PC-3 (cell line): Measurements from ENCODE around the gene PRKAR1B. TPM values are rescaled to one million over a fixed set of nuclear protein-coding genes. Genes with fewer than 3 reads are reported as not detected.

ENCODE experiments used
- ATAC-seq: fragments of 200-7000 bp; cut with Tn5 transposase; 2 replicates; pipeline ENCODE4 v1.9.1; 2020; ENCODE audit warnings: mild to moderate bottlenecking, moderate library complexity
- BruUV-seq: library from RNA; stranded (reverse); fragments of 400-500 nt; replicated peaks from 2 replicates; lab custom pipeline; 2021; lab: Mats Ljungman, UMichigan
- CTCF ChIA-PET: fragments of 300-600 bp; sonication (Branson Sonifier 250); formaldehyde crosslinking; loops from one replicate; lab custom pipeline; 2022; ENCODE audit warnings: antibody characterized with exemption; lab: Charles Lee
- POLR2A ChIA-PET: fragments of 300-600 bp; sonication (Branson Sonifier 250); formaldehyde crosslinking; loops from one replicate; lab custom pipeline; 2022; ENCODE audit warnings: antibody characterized with exemption; ENCODE audit not compliant: unreplicated experiment; lab: Charles Lee
- DNase-seq: peaks from one replicate; pipeline ENCODE4 v3.0.0-alpha.2; 2015
- H2AFZ ChIP-seq: fragments of 300-600 bp; sonication (generic); 2 replicates; pipeline ENCODE4 v1.6.0; 2016; ENCODE audit warnings: antibody characterized with exemption, low read length
- H3F3A ChIP-seq: fragments of 300-600 bp; sonication (generic); one replicate; pipeline ENCODE4 v1.6.0; 2017; ENCODE audit warnings: antibody characterized with exemption, low read length, control low read depth, mild to moderate bottlenecking; ENCODE audit not compliant: unreplicated experiment
- H3K27ac ChIP-seq: fragments of 300-600 bp; sonication (generic); 2 replicates; pipeline ENCODE4 v1.5.1; 2016; ENCODE audit warnings: mild to moderate bottlenecking, low read length
- H3K27me3 ChIP-seq: fragments of 300-600 bp; sonication (generic); 2 replicates; pipeline ENCODE4 v1.6.1; 2016; ENCODE audit warnings: low read length, mixed read lengths
- H3K36me3 ChIP-seq: fragments of 300-600 bp; sonication (generic); 2 replicates; pipeline ENCODE4 v1.6.1; 2016; ENCODE audit warnings: low read depth, mixed run types, low read length, mixed read lengths
- H3K4me1 ChIP-seq: fragments of 300-600 bp; sonication (generic); 2 replicates; pipeline ENCODE4 v1.5.1; 2016; ENCODE audit warnings: low read length; ENCODE audit not compliant: insufficient read depth
- H3K4me2 ChIP-seq: fragments of 300-600 bp; sonication (generic); 2 replicates; pipeline ENCODE4 v1.6.0; 2016; ENCODE audit warnings: low read length
- H3K4me3 ChIP-seq: fragments of 300-600 bp; sonication (generic); 2 replicates; pipeline ENCODE4 v1.5.1; 2016; ENCODE audit warnings: mild to moderate bottlenecking, low read length, mixed read lengths
- H3K79me2 ChIP-seq: fragments of 300-600 bp; sonication (generic); 2 replicates; pipeline ENCODE4 v1.6.1; 2017; ENCODE audit warnings: low read length, mixed read lengths
- H3K9ac ChIP-seq: fragments of 300-600 bp; sonication (generic); 2 replicates; pipeline ENCODE4 v1.6.0; 2016; ENCODE audit warnings: mild to moderate bottlenecking, low read length
- H3K9me2 ChIP-seq: fragments of 300-600 bp; sonication (generic); replicated peaks from 2 replicates; pipeline ENCODE4 v1.6.1; 2016; ENCODE audit warnings: mixed run types, low read length, mixed read lengths
- H3K9me3 ChIP-seq: fragments of 300-600 bp; sonication (generic); 2 replicates; pipeline ENCODE4 v1.6.1; 2016; ENCODE audit warnings: low read length, mixed read lengths
- H4K20me1 ChIP-seq: fragments of 300-600 bp; sonication (generic); 2 replicates; pipeline ENCODE4 v1.6.1; 2016; ENCODE audit warnings: low read length, mixed read lengths
- CTCF ChIP-seq: fragments of 300-600 bp; sonication (generic); conservative IDR thresholded peaks from 2 replicates; pipeline ENCODE4 v1.5.1; 2017; ENCODE audit warnings: antibody characterized with exemption, low read depth, mild to moderate bottlenecking, low read length
- EZH2 ChIP-seq: fragments of 300-600 bp; sonication (generic); IDR thresholded peaks from one replicate; pipeline ENCODE4 v1.6.1; 2017; ENCODE audit warnings: antibody characterized with exemption, mild to moderate bottlenecking, low read length; ENCODE audit not compliant: unreplicated experiment
- EZH2phosphoT487 ChIP-seq: fragments of 300-600 bp; sonication (generic); IDR thresholded peaks from 2 replicates; pipeline ENCODE4 v1.6.1; 2018; ENCODE audit warnings: mild to moderate bottlenecking, antibody characterized with exemption, low read length, borderline replicate concordance
- intact Hi-C: fragments of 100-400 bp; cut with micrococcal nuclease; formaldehyde crosslinking; loops from 2 replicates; pipeline ENCODE4 v1.9.0; 2023
- total RNA-seq: library from RNA; depleted of rRNA; stranded (reverse); fragments of >200 nt; gene quantifications from 2 replicates; pipeline ENCODE4 v1.2.3, GENCODE V29; 2014

The PRKAR1B gene
- total RNA-seq, 1 experiment from 2014 or later = 15.6 TPM

DNA sequence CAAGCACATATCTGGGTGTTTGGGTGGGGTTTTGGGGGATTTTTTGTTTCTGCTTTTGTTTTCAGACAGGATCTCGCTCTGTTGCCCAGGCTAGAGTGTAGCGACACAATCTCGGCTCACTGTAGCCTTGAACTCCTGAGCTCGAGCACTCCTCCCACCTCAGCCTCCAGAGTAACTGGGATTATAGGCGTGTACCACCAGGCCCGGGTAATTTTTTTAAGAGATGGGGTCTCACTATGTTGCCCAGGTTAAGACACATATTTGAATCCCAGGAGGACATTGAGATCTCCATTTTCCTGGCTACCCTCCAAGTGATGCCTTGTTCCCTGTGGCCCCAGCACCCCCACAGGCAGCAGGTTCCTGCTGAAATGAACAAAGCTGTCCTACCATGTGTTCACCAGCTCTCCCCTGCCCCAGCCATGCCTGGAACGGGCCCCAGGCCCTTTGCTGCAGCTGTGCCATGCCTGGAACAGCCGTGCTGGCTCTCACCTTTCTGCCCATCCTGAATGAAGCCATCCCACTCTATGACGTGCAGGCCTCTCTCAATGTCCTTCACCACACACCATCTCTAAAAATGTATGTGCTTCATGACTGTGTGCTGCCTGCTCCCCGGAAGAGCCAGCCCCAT, 55.6 kb downstream of the PRKAR1B start:
- TF ChIP-seq EZH2phosphoT487 (no peak), CTCF (no peak), EZH2 (no peak)
- H3K27me3 ChIP-seq = no peaks in the 10 kb centered on the region
- H3K9me3 ChIP-seq = no peaks in the 10 kb centered on the region
- H3K9me2 ChIP-seq = no peaks in the 10 kb centered on the region
- CTCF ChIA-PET = interaction anchor here (0.7 kb wide), 1 partner anchor 523 kb away, joined by 8 read pairs; no protein-coding TSS in a partner anchor
- H3K4me3 ChIP-seq = no peak overlapping the region
- H3K27ac ChIP-seq = no peak overlapping the region
- no peak overlapping the region for H3K4me2 ChIP-seq
- no peaks in the 10 kb centered on the region for H3K79me2 ChIP-seq
- no peaks in the 10 kb centered on the region for H3K4me1 ChIP-seq
- no peak for ATAC-seq
- intact Hi-C loops = no loop called here
- POLR2A ChIA-PET = no interaction called here
- no peak overlapping the region for H2AFZ ChIP-seq
- DNase-seq = no peak
- no peaks in the 10 kb centered on the region for H4K20me1 ChIP-seq
- no TSS peak for BruUV-seq
- no peaks in the 10 kb centered on the region for H3F3A ChIP-seq
- no peak overlapping the region for H3K9ac ChIP-seq
- H3K36me3 ChIP-seq = no peaks in the 10 kb centered on the region

DNA sequence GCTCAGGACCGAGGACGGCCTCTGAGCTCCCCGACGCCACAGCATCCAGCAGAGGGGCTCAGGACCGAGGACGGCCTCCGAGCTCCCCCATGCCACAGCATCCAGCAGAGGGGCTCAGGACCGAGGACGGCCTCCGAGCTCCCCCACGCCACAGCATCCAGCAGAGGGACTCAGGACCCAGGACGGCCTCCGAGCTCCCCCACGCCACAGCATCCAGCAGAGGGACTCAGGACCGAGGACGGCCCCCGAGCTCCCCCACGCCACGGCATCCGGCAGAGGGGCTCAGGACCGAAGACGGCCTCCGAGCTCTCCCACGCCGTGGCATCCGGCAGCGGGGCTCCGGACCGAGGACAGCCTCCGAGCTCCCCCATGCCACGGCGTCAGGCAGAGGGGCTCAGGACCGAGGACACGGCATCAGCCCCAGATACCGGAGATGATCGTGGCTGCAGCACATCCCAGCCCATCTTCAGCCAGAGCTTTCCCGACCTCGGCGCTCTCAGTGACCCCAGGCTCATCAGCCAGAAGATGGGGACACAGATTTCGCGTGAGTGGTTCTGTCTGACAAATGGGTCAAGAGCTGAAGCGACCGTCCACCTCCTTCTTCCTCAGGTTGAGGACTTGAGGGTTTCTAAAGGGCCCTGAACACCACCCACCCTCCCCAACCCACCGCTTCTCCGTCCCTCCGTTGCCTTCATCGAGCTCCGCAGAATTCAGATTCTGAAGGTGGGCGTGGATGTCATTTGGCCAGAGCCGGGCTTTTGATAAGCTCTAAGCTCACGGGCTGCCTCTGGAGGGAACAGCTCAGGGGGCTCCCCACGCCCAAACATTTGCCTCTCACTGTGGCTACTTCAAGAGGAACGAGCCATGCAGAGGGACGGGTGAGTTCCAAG, 56.3 kb downstream of the PRKAR1B start:
- Histone ChIP-seq H3K79me2 (no peaks in the 10 kb centered on the region), H3K4me2 (no peak overlapping the region), H3K4me3 (no peak overlapping the region), H3K9me2 (no peaks in the 10 kb centered on the region), H2AFZ (no peak overlapping the region), H3K36me3 (no peaks in the 10 kb centered on the region), H3K4me1 (no peaks in the 10 kb centered on the region), H3K27me3 (no peaks in the 10 kb centered on the region), H3K9me3 (no peaks in the 10 kb centered on the region), H3K9ac (no peak overlapping the region), H3K27ac (no peak overlapping the region), H4K20me1 (no peaks in the 10 kb centered on the region), H3F3A (no peaks in the 10 kb centered on the region)
- DNase-seq (no peak), ATAC-seq (no peak)
- TF ChIP-seq CTCF (no peak), EZH2 (no peak), EZH2phosphoT487 (no peak)
- ChIA-PET POLR2A (no interaction called here), CTCF (interaction anchor here (0.6 to 0.7 kb wide), 2 partner anchors 364 to 524 kb away, joined by 7 to 8 read pairs; no protein-coding TSS in a partner anchor)
- no TSS peak for BruUV-seq
- intact Hi-C loops = no loop called here
